ENCODE results near the gene C1GALT1.
"Not testable (repeated sequence)": the region's sequence is repeated elsewhere in the genome, so short reads cannot be mapped to it uniquely, and the experiment has no call there.

C1GALT1 gene

GRCh38 chr7:7182156-7183060 lies at the start of gene C1GALT1:
Gene C1GALT1 (plus strand): TSS chr7:7182544. CDS start chr7:7234320, 51,776 bp downstream.
- H3K27ac ChIP-seq: peak within 1 kb of the TSS; percentile 77
- TF ChIP-seq CTCF (conservative IDR thresholded peaks at IDR 0.05): peak; percentile 63
- no peak for TF ChIP-seq ZFX (IDR thresholded peaks at IDR 0.05)

- TF ChIP-seq ZFX (IDR thresholded peaks at IDR 0.05): no peak
- no peak for TF ChIP-seq CTCF (conservative IDR thresholded peaks at IDR 0.05)
- no peak overlapping the region for H3K27ac ChIP-seq
Observed at GRCh38 chr7:7134046-7134445, 48.3 kb upstream of the C1GALT1 start.

GRCh38 chr7:7135074-7135473 lies 47.3 kb upstream of the C1GALT1 start:
- TF ChIP-seq CTCF (conservative IDR thresholded peaks at IDR 0.05): no peak
- no peak for TF ChIP-seq ZFX (IDR thresholded peaks at IDR 0.05)
- H3K27ac ChIP-seq: no peak overlapping the region

- H3K27ac ChIP-seq: not testable (repeated sequence)
Observed at GRCh38 chr7:7135924-7136323, 46.4 kb upstream of the C1GALT1 start.

GRCh38 chr7:7136466-7137381 lies 45.6 kb upstream of the C1GALT1 start:
- no peak for TF ChIP-seq ZFX (IDR thresholded peaks at IDR 0.05)
- no peak for TF ChIP-seq CTCF (conservative IDR thresholded peaks at IDR 0.05)
- no peak overlapping the region for H3K27ac ChIP-seq

- TF ChIP-seq ZFX (IDR thresholded peaks at IDR 0.05) (no peak), CTCF (conservative IDR thresholded peaks at IDR 0.05) (no peak)
- no peak overlapping the region for H3K27ac ChIP-seq
Observed at GRCh38 chr7:7138897-7139296, 43.4 kb upstream of the C1GALT1 start.

- H3K27ac ChIP-seq: not testable (repeated sequence)
Observed at GRCh38 chr7:7143404-7143803, 38.9 kb upstream of the C1GALT1 start.

GRCh38 chr7:7145151-7145550 lies 37.2 kb upstream of the C1GALT1 start:
- not testable (repeated sequence) for H3K27ac ChIP-seq

All from C4-2B (cell line).